AG04450 (cell line): ENCODE results near the gene THPO. TPM values are rescaled to one million over a fixed set of nuclear protein-coding genes. Genes with fewer than 3 reads are reported as not detected.
A peak's percentile ranks its signal among the peaks of the same experiment; 100 is the strongest.

Source experiments
- CTCF ChIA-PET: fragments of 300-600, 350-600 bp; formaldehyde crosslinking; extraction: SDS; loops from one replicate; lab custom pipeline; 2022; ENCODE audit warnings: antibody characterized with exemption, inconsistent platforms; lab: Charles Lee
- POLR2A ChIA-PET: fragments of 350-600 bp; formaldehyde crosslinking; extraction: SDS; loops from one replicate; lab custom pipeline; 2021; ENCODE audit warnings: antibody characterized with exemption, inconsistent platforms; lab: Yijun Ruan, JAX
- DNase-seq: peaks from one replicate; pipeline ENCODE4 v3.0.0-alpha.2; 2011; ENCODE audit warnings: low read depth, low spot score
- H3K27ac ChIP-seq: one replicate; pipeline ENCODE4 v1.5.1; 2012; ENCODE audit warnings: low read depth, low read length, control low read depth
- H3K27me3 ChIP-seq: one replicate; pipeline ENCODE4 v1.6.0; 2012; ENCODE audit warnings: low read length; ENCODE audit not compliant: control insufficient read depth, insufficient read depth
- H3K4me3 ChIP-seq: 2 replicates; pipeline ENCODE4 v1.5.1; 2011; ENCODE audit warnings: mild to moderate bottlenecking, low read depth, low read length, control low read depth
- H3K9me3 ChIP-seq: 2 replicates; pipeline ENCODE4 v1.5.1; 2012; ENCODE audit warnings: low read length; ENCODE audit not compliant: control insufficient read depth, insufficient read depth
- CTCF ChIP-seq: IDR thresholded peaks from 2 replicates; pipeline ENCODE4 v1.5.1; 2011; ENCODE audit warnings: low read depth, low read length, control low read depth, inconsistent platforms
- polyA plus RNA-seq: library from polyadenylated mRNA; depleted of rRNA; stranded (reverse); fragments of >200 nt; gene quantifications from 2 replicates; pipeline ENCODE4 v1.2.3, GENCODE V29; 2011

THPO gene
- polyA plus RNA-seq, 1 experiment: not detected

- POLR2A ChIA-PET: interaction anchor here (1.3 kb wide), 1 partner anchor 46 kb away, joined by 4 read pairs; no protein-coding TSS in a partner anchor
- Histone ChIP-seq H3K27ac (peak overlapping the region; percentile 31), H3K27me3 (no peaks in the 10 kb centered on the region), H3K9me3 (no peaks in the 10 kb centered on the region), H3K4me3 (peak overlapping the region; percentile 81)
- CTCF ChIA-PET: interaction anchor here (1.8 kb wide), 1 partner anchor 11 kb away, joined by 12 read pairs; no protein-coding TSS in a partner anchor
- TF ChIP-seq CTCF: no peak
- DNase-seq: no peak
Observed at GRCh38 chr3:184360929-184361531, 17.0 kb downstream of the THPO start.

- H3K4me3 ChIP-seq: peak overlapping the region; percentile 81
- TF ChIP-seq CTCF: no peak
- H3K27ac ChIP-seq: no peak overlapping the region
- DNase-seq: no peak
- CTCF ChIA-PET: interaction anchor here (0.7 to 1.5 kb wide), 3 partner anchors 11 to 182 kb away, joined by 3 to 7 read pairs (median 3); no protein-coding TSS in a partner anchor
- no peaks in the 10 kb centered on the region for H3K27me3 ChIP-seq
- POLR2A ChIA-PET: interaction anchor here (0.6 kb wide), 1 partner anchor 22 kb away, joined by 3 read pairs; no protein-coding TSS in a partner anchor
- H3K9me3 ChIP-seq: no peaks in the 10 kb centered on the region
Observed at GRCh38 chr3:184360070-184360928, 17.7 kb downstream of the THPO start.

GRCh38 chr3:184359610-184360009, 18.4 kb downstream of the THPO start:
- POLR2A ChIA-PET: interaction anchor here (0.6 kb wide), 1 partner anchor 21 kb away, joined by 3 read pairs; no protein-coding TSS in a partner anchor

GRCh38 chr3:184358921-184359350, 19.1 kb downstream of the THPO start:
- CTCF ChIA-PET: interaction anchor here (0.6 to 1.5 kb wide), 3 partner anchors 13 to 162 kb away, joined by 3 to 4 read pairs (median 3); no protein-coding TSS in a partner anchor
- no peak overlapping the region for H3K27ac ChIP-seq
- POLR2A ChIA-PET: no interaction called here
- no peaks in the 10 kb centered on the region for H3K27me3 ChIP-seq
- no peak for TF ChIP-seq CTCF
- no peak overlapping the region for H3K4me3 ChIP-seq
- H3K9me3 ChIP-seq: no peaks in the 10 kb centered on the region
- DNase-seq: no peak

More at GRCh38 chr3:184359610-184360009, 18.4 kb downstream of the THPO start:
- H3K4me3 ChIP-seq: no peak overlapping the region
- no peak for TF ChIP-seq CTCF
- no peaks in the 10 kb centered on the region for H3K27me3 ChIP-seq
- H3K9me3 ChIP-seq: no peaks in the 10 kb centered on the region
- CTCF ChIA-PET: interaction anchor here (1.0 to 1.5 kb wide), 2 partner anchors 12 to 183 kb away, joined by 3 to 7 read pairs; no protein-coding TSS in a partner anchor
- DNase-seq: no peak
- H3K27ac ChIP-seq: no peak overlapping the region
